DND-41 (cell line): ENCODE results near the gene CCDC185.

ENCODE experiments used
- CTCF ChIP-seq: IDR thresholded peaks from 2 replicates; pipeline ENCODE4 v1.5.1; 2012; ENCODE audit warnings: borderline replicate concordance, low read length, moderate library complexity, mild to moderate bottlenecking; ENCODE audit not compliant: poor library complexity, severe bottlenecking; ENCODE audit errors: extremely low read depth
- EZH2 ChIP-seq: IDR thresholded peaks from 3 replicates; pipeline ENCODE4 v1.6.1; 2012; ENCODE audit warnings: borderline replicate concordance, low read depth, mild to moderate bottlenecking, moderate library complexity, low read length, inconsistent platforms; ENCODE audit not compliant: severe bottlenecking

- TF ChIP-seq CTCF (no peak), EZH2 (no peak)
Observed at GRCh38 chr1:223413216-223413615, 20.0 kb downstream of the CCDC185 start.
